ENCODE data around the gene CELF5. TPM values are rescaled to one million over a fixed set of nuclear protein-coding genes. Genes with fewer than 3 reads are reported as not detected.

The CELF5 gene
- total RNA-seq, 1 experiment from 2014 or later = 2.5 TPM

DNA sequence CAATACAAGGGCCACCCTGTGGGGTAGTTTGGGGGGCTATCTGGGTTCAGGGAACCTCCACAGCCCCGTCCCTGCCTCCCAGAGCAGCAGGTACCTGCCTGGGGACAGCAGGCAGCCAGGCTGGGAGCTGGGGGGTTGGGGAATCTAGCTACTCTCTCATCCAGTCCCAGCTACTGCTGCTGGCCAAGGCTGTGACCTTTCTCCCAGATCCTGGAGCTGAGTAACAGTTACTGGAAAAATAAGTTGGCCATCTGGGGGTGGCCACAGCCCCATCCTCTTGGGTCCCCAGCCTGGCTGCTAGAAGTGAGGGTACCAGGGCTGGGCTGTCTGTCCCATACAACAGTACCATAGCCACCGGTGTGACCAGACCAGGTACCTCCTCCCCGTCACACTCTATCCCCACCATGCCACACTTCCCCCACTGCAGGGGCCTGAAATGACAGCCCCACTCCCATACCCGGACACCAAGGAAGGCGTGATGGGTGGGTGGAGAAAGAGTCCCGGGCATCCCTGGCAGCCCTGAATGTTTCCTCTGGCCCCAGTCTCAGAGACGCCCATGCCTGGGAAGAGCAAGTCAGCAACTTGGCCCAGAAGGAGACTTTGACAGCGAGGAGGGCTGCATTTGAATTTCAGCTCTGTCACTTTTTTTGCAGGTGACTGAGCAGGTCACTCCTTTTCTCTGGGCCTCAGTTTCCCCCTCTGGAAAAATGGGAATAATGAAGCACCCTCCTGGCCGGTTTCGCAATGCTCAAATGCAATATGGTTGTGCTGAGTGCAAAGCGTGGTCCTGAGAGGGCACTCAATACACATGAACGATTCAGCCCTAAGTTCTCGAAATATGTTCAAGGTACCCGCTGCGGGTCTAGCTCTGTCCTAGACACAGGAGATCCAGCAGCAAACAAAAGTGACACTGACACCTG lies 111.2 kb downstream of the CELF5 start:
- H3K9ac ChIP-seq (ENCODE audit: low read length) = no peak overlapping the region
- no peak; the same call in 1 of the 2 replicates for ATAC-seq

More for the DNA sequence above, 111.2 kb downstream of the CELF5 start:
- H3K27ac ChIP-seq (ENCODE audit: low read depth, low read length) = no peak overlapping the region; the same call in 1 of the 2 replicates
- no peaks in the 10 kb centered on the region for H3K36me3 ChIP-seq (ENCODE audit: control insufficient read depth in 1 of 2, insufficient read depth in 2 of 2, low read length in 2 of 2)
- H3K4me1 ChIP-seq (ENCODE audit: control insufficient read depth in 1 of 2, insufficient read depth in 2 of 2, low read length in 2 of 2) = peaks cover 14 to 20% of the 10 kb centered on the region in 2 experiments
- intact Hi-C loops (cut with micrococcal nuclease) = no loop called here
- H2AFZ ChIP-seq (ENCODE audit: low read depth, low read length, poor library complexity, severe bottlenecking) = no peak overlapping the region
- DNase-seq (ENCODE audit: low read depth, low spot score) = no peak
- no peaks in the 10 kb centered on the region for H3K9me3 ChIP-seq (ENCODE audit: control insufficient read depth in 1 of 2, insufficient read depth in 1 of 2, low read depth in 1 of 2, low read length in 2 of 2)
- ChIA-PET RAD21 (ENCODE audit: low non-redundant PET in 1 of 2, low total read pairs in 2 of 2, uncharacterized antibody in 2 of 2, unreplicated experiment in 2 of 2) (interaction anchor here in 1 of 2 experiments (0.6 kb wide), 1 partner anchor 149 kb away, joined by 4 read pairs; no protein-coding TSS in a partner anchor), CTCF (interaction anchor here (1.8 kb wide), 1 partner anchor 94 kb away, joined by 4 read pairs; no protein-coding TSS in a partner anchor), POLR2A (interaction anchor here (1.1 kb wide), 1 partner anchor 8 kb away, joined by 3 read pairs; no protein-coding TSS in a partner anchor)
- H3K4me2 ChIP-seq (ENCODE audit: low read length) = no peak overlapping the region
- no peaks in the 10 kb centered on the region for H3K79me2 ChIP-seq (ENCODE audit: insufficient read depth, low read length)
- H4K20me1 ChIP-seq (ENCODE audit: insufficient read depth) = no peaks in the 10 kb centered on the region
- TF ChIP-seq JUND (IDR thresholded peaks at IDR 0.05) (no peak), TCF7L2 (IDR thresholded peaks at IDR 0.05; ENCODE audit: borderline replicate concordance, extremely low read depth, insufficient read depth, insufficient read length) (no peak), SIN3A (IDR thresholded peaks at IDR 0.05; ENCODE audit: low read depth) (no peak), SRF (IDR thresholded peaks at IDR 0.05; ENCODE audit: low read depth) (no peak), CBX3 (IDR thresholded peaks at IDR 0.05; ENCODE audit: low read depth) (no peak), EGR1 (IDR thresholded peaks at IDR 0.05; ENCODE audit: low read depth) (no peak), ELF1 (IDR thresholded peaks at IDR 0.05; ENCODE audit: borderline replicate concordance, low read depth) (no peak), ZNF274 (IDR thresholded peaks at IDR 0.05; ENCODE audit: low read depth, low read length) (no peak), YY1 (IDR thresholded peaks at IDR 0.05; ENCODE audit: extremely low read depth, insufficient replicate concordance, low read depth, low read length) (no peak), ZFX (IDR thresholded peaks at IDR 0.05) (no peak)
- TF ChIP-seq, protein P1, sequence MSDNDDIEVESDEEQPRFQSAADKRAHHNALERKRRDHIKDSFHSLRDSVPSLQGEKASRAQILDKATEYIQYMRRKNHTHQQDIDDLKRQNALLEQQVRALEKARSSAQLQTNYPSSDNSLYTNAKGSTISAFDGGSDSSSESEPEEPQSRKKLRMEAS (IDR thresholded peaks at IDR 0.05) = no peak
- TF ChIP-seq, protein P2, sequence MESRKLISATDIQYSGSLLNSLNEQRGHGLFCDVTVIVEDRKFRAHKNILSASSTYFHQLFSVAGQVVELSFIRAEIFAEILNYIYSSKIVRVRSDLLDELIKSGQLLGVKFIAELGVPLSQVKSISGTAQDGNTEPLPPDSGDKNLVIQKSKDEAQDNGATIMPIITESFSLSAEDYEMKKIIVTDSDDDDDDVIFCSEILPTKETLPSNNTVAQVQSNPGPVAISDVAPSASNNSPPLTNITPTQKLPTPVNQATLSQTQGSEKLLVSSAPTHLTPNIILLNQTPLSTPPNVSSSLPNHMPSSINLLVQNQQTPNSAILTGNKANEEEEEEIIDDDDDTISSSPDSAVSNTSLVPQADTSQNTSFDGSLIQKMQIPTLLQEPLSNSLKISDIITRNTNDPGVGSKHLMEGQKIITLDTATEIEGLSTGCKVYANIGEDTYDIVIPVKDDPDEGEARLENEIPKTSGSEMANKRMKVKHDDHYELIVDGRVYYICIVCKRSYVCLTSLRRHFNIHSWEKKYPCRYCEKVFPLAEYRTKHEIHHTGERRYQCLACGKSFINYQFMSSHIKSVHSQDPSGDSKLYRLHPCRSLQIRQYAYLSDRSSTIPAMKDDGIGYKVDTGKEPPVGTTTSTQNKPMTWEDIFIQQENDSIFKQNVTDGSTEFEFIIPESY (IDR thresholded peaks at IDR 0.05; ENCODE audit: extremely low read depth, insufficient replicate concordance, low read length) = no peak
- TF ChIP-seq, protein P3, sequence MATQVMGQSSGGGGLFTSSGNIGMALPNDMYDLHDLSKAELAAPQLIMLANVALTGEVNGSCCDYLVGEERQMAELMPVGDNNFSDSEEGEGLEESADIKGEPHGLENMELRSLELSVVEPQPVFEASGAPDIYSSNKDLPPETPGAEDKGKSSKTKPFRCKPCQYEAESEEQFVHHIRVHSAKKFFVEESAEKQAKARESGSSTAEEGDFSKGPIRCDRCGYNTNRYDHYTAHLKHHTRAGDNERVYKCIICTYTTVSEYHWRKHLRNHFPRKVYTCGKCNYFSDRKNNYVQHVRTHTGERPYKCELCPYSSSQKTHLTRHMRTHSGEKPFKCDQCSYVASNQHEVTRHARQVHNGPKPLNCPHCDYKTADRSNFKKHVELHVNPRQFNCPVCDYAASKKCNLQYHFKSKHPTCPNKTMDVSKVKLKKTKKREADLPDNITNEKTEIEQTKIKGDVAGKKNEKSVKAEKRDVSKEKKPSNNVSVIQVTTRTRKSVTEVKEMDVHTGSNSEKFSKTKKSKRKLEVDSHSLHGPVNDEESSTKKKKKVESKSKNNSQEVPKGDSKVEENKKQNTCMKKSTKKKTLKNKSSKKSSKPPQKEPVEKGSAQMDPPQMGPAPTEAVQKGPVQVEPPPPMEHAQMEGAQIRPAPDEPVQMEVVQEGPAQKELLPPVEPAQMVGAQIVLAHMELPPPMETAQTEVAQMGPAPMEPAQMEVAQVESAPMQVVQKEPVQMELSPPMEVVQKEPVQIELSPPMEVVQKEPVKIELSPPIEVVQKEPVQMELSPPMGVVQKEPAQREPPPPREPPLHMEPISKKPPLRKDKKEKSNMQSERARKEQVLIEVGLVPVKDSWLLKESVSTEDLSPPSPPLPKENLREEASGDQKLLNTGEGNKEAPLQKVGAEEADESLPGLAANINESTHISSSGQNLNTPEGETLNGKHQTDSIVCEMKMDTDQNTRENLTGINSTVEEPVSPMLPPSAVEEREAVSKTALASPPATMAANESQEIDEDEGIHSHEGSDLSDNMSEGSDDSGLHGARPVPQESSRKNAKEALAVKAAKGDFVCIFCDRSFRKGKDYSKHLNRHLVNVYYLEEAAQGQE (IDR thresholded peaks at IDR 0.05; ENCODE audit: low read depth) = no peak
- H3K9me2 ChIP-seq (ENCODE audit: insufficient read depth) = no peaks in the 10 kb centered on the region
- H3K27me3 ChIP-seq (ENCODE audit: insufficient read depth, low read length) = peaks cover 14% of the 10 kb centered on the region; the same call in 1 of the 2 replicates
- H3K4me3 ChIP-seq (replicated peaks in 1 of 2; ENCODE audit: low read depth in 1 of 2, low read length in 2 of 2) = no peak overlapping the region
- no TSS peak for BruUV-seq (replicated peaks)

Data from HCT116 (cell line).